ENCODE data around the gene FGG.
"Not testable (repeated sequence)": the region's sequence is repeated elsewhere in the genome, so short reads cannot be mapped to it uniquely, and the experiment has no call there.

FGG gene

DNA sequence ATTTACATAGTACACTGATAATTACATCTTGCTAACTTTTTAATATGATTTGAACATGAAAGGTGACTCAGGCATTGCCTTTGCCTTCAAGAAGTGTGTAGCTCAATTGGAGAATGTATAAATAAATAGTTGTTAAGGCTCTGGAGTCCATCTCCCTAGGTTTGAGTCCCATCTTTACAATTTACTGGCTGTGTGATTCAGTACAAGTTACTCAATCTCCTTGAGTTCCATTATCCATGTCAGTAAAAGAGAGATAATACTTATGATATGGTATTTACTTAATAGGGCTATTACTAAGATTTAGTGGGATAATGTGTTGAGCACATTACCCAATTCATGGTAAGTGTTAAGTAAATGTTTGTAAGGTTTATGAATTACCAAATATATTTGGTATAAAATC, 1.9 kb upstream of the FGG start:
- in situ Hi-C loops (cut with HindIII; ENCODE audit: low sequenced_read_pairs), result loop anchor here (5.0 kb wide), 1 partner anchor 103 kb away; no protein-coding TSS in a partner anchor

DNA sequence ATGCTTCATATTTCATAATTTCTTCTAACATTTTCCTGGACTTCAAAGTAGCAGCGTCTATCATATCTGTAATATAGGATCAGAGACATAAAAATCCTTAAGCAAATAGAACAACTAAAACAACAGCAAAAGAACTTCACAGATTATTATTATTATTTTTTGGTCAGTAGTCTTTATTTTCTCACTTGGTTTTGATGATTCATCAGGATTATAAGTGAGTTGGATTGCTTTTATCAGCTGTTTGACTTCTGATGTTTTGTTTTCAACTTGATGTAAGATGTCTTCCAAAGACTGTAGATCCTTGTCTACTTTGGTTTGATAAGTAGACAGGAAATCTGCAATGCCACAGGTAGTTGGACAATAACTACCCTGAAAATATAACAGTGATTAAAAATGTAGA, 623 bp downstream of the FGG start:
- in situ Hi-C loops (cut with HindIII; ENCODE audit: low sequenced_read_pairs), result loop anchor here (5.0 kb wide), 1 partner anchor 105 kb away; no protein-coding TSS in a partner anchor

DNA sequence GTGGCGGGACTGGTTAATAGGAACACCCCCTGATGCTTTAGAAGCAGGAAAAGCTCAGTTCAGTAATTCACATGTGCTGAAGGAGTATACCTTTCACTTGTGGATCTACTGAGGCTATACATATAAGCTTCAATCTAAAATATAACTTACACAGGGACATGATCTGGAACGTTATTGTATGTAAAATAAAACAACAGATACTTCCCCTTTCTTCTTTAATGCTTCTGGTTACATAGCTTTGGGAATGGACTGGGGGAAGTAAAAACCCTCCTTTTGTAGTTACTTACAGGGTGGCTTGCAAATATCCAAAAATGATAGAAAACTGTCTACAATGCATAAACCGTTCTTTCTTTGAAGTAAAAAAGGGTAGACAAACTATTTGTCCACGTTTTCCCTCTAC, 1.9 kb downstream of the FGG start:
- in situ Hi-C loops (cut with HindIII; ENCODE audit: low sequenced_read_pairs), result loop anchor here (5.0 kb wide), 1 partner anchor 107 kb away; no protein-coding TSS in a partner anchor

DNA sequence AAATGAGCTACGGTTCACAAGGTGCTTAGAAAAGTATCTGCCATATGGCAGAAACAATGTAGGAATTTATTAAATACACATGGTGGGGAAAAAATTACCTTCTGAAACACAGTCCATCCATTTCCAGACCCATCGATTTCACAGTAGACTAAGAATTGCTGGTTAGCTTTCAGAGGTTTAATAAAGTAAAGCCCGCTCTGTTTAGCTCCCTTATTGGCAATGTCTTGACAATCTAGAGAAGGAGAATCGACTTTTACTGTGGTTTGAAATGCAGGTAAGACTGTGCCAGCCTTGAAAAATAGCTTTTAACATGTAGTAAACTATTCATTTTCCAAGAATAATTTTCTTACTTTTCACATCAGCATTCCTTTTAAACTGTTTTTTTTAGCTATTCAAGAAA, 2.9 kb downstream of the FGG start:
- in situ Hi-C loops (cut with HindIII; ENCODE audit: low sequenced_read_pairs), result no loop called here

DNA sequence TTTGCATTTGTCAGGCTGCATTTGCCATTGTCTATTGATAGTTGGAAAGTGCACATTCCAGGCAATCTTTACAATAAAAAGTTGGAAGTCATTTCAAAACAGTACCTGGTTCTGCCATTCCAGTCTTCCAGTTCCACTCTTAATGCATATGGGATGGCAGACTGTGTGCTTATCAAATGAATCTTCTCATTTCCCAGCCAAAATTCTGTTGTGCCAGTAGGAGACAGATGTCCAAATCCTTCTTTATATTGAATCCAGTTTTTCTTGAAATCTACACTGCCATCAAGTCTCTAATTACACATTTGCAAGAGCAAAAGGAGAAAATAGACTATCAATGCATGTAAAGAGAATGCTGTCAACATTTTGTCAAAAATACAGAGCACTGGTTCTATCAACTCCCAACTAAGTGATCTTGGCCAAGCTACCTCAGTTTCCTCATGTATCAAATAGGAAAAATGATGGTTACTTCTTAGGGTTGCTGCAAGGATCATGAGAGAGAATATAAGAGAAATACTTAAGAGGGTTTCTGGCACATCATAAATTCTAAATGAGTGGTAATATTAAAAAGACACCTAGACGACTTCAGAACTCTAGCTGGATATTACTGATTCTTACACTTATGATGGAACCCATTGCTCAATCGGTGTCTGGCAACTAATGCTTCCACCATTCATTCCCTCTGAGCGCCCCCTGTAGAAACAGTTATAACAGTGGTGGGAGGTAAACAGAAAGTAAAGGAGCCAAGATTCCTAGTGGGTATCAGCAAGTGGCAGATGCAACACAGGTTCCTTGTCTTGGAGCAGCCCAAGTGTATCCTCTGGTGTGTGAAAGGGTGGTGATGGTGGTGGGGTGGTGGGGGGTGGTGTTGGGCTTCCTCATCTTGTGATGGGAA, 3.8 kb downstream of the FGG start:
- in situ Hi-C loops (cut with HindIII; ENCODE audit: low sequenced_read_pairs), result no loop called here

DNA sequence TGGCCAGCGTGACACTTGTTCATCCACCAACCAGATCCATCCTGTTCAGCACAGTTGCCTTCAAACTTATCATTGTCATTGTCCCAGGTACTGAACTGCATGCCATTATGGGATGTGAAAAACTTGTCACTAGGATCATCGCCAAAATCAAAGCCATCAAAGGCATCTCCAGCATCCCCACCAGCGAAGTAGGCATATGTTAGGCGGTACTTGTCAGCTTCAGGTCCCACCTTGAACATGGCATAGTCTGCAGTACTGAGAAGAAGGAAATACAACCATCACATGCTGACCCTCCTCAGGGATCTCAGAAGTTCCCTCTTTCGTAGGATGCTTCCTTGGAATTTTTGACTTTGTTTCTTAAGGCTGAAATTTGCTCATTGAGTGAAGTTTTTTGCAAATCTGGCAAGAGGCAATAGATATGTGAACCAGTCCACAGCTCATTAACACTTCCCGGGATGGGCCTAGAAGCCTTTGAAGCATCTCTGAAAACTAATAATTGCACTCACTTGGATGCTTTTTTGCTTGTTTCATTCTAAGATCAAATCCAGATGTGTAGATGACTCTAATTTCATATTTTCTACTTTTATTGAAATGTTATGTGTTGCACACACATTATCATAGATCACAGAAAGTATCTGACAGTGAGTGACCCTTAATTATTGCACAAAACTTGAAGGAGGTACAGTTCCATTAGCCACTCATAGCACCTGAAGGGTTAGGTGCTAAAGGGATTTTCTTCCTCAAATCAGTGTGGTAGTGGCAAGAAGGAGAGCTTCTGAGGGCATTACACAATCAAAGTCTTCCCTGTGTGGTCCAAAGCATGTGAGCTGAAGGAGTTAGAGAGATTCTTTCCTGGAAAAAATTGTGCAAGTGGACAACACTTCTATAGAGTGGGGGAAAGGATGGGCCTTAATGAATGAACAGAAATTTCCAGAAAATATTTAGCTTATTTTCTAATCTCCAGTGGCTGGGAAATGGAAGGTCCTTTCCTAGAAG, 5.4 kb downstream of the FGG start:
- in situ Hi-C loops (cut with HindIII; ENCODE audit: low sequenced_read_pairs), result no loop called here

DNA sequence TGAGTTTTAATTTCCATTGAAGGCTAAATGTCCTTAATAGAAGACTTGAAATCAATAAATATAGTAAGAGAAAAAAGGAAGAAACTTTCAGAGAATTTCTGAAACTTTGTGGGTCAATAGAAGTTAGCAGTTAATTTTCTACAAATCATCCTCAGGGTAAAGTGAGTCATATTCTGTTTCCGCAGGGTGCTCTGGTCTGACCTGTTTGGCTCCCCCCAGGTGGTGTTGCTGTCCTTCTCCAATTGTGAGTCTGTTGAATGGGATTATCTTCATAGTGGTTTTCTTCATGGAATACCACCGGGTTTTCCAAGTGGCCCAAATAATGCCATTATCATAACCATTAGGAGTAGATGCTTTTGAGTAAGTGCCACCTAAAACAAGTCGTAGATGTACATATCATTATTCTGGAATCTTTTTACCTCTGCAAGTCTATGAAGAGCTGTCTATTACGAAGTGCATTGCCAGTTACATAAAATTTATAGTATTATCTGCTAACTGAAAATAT, 7.7 kb downstream of the FGG start:
- in situ Hi-C loops (cut with HindIII; ENCODE audit: low sequenced_read_pairs), result loop anchor here (5.0 kb wide), 1 partner anchor 37 kb away; no protein-coding TSS in a partner anchor

DNA sequence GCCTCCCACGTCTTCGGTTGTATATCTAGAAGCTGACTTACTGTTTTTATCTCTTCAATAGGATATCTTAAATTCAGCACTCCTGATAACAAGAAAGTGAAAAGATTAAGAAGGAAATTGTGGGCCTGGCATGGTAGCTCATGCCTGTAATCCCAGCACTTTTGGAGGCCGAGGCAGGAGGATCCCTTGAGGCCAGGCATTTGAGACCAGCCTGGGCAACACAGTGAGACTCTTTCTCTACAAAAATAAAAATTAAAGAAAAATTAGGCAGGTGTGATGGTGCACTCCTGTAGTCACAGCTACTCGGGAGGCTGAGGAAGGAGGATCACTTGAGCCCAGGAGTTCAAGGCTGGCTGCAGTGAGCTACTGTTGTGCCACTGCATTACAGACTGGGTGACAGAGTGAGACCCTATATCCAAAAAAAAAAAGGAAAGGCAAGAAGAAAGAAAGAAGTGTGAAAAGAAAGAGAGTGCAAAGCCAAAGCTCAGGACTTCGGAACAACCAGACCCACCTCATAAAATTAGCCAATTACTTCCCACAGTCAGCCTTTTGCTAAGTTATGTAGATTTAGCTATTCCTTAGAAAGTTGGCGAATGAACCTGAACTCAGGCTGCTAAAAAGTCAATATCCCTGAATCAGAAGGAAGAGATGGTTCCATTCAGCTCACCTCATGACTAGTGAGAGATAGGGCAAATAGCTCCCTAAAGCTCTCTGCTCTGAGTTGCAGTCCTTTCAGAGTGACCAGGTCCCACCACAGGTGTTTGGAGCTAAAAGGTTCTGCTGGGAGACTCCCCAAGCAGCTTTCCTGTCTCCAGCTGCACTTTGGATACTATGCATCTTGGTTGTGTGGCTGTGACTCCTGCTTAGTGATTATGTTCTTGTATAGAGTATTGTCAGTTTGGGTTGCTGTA, 9.2 kb downstream of the FGG start:
- in situ Hi-C loops (cut with HindIII; ENCODE audit: low sequenced_read_pairs), result loop anchor here (5.0 kb wide), 1 partner anchor 36 kb away; no protein-coding TSS in a partner anchor

DNA sequence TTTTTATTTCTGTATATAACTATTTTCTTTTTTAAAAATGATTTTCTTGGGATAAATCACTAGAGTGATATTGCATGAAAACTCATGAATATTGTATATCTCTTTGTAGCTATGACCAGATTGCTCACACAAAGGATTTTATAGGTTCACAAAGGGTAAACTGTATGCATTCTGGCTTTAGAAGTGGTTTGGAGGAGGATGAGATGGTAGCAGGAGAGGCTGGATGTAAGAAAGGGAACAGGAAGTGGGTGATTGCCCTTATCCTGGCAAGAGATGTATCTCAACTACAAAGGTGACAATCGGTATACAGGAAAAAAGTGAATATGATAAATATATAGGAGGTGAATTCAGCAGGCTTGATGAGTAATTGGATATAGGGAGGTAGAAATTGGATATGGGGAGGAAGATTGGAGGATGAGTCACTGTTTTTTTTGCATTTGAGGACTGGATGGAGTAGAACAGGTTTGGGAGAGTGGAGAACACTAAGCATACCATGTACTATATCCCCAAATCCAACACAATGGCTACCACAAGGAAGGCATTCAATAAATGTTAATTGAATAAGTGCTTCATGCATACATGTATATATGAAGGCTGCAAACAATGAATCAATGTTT, 9.9 kb downstream of the FGG start:
- in situ Hi-C loops (cut with HindIII; ENCODE audit: low sequenced_read_pairs), result loop anchor here (5.0 kb wide), 1 partner anchor 35 kb away; no protein-coding TSS in a partner anchor

DNA sequence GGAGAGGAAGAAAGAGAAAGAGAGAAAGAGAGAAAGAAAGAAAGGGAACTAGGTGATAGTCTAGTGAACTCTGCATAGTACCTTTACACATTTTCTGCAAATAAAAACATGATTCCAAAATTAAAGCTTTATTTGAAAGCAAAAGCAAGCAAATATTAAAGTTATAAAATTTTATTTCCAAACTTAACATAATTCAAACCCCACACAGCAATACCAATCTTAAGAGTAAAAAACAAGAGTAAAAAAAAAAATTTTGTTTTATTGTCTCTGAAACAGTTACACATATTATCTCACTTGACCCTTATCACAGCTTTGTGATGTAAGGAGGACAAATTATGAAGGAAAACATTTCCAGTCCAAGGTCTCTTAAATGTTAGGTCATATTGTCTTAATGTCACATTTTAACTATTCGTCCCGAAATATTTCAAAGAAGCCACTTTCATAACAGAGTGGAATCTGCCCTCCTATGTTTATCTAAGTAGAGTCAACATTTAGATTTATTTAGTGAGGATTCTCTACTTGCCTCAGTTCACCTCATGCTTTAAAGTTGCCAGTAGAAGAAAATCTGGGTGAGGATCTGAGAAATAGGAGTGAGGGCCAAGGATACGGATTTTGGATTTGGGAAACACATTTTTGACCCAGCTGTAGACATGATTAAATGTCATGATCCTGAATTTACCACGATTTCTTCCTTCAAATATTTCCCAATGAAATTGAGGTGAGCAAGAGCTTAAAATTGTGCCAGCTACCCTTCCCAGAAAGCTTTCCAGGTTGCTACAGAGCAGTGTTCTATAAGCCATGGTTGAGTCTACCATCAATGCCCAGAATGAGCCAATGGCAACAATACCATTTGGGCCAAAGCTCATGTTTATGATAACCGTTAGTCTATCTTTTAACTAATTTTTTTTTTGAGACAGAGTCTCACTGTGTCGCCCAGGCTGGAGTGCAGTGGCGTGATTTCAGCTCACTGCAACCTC, 14.4 kb downstream of the FGG start:
- in situ Hi-C loops (cut with HindIII; ENCODE audit: low sequenced_read_pairs), result no loop called here

DNA sequence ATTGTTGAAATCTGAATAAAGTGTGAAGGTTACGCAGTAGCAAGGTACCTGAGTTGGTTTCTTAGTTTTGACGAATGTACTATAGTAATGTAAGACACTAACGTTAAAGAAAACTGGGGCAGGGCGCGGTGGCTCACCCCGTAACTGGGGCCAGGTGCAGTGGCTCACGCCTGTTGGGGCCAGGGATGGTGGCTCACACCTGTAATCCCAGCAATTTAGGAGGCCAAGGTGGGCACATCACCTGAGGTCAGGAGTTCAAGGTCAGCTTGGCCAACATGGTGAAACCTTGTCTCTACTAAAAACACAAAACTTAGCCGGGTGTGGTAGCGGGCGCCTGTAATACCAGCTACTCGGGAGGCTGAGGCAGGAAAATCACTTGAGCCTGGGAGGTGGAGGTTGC, 15.2 kb downstream of the FGG start:
- in situ Hi-C loops (cut with HindIII; ENCODE audit: low sequenced_read_pairs), result not testable (repeated sequence)

DNA sequence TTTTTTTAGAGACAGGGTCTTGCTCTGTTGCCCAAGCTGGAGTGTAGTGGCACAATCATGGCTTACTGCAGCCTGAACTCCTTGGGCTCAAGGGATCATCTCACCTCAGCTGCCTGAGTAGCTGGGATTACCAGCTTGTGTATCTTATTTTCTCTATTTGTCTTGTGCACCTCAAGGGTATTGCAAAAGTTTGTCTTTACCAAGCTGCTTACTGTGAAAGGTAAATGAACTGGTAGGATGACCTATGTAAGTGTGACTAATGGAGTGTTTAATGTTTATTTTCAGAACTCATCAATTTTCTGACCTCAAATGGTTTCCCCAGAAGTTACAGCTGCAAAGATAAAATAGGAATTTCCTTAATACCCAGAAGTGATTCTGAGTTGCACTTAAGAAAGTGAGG, 16.6 kb downstream of the FGG start:
- in situ Hi-C loops (cut with HindIII; ENCODE audit: low sequenced_read_pairs), result no loop called here

DNA sequence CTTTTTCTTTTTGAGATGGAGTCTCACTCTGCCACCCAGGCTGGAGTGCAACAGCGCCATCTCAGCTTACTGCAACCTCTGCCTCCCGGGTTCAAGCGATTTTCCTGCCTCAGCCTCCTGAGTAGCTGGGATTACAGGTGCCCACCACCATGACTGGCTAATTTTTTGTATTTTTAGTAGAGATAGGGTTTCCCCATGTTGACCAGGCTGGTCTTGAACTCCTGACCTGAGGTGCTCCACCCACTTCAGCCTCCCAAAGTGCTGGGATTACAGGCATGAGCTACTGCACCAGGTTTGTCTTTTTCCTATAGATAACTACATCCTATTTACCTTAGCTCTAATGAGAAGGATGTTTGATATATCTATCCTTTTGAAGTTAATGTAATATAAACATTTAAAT, 18.1 kb downstream of the FGG start:
- in situ Hi-C loops (cut with HindIII; ENCODE audit: low sequenced_read_pairs), result not testable (repeated sequence)

DNA sequence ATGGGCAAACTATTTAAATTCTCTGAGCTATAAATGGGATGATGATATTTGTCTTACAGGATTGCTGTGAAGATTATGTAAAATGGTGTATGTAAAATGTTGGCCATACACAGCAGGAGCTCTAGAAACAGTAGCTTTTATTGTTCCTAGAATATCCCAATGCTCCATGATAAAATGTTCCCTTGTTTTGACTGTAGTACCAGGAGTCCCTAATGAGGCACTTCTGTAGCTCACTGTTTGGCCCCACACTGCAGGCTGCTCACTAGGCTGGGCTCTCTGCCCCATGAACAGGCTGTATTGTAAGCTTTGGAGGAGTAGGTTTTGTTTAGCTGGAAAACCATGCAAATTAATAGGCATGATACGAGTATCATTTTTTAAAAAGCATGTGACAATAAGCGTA, 18.6 kb downstream of the FGG start:
- in situ Hi-C loops (cut with HindIII; ENCODE audit: low sequenced_read_pairs), result no loop called here

DNA sequence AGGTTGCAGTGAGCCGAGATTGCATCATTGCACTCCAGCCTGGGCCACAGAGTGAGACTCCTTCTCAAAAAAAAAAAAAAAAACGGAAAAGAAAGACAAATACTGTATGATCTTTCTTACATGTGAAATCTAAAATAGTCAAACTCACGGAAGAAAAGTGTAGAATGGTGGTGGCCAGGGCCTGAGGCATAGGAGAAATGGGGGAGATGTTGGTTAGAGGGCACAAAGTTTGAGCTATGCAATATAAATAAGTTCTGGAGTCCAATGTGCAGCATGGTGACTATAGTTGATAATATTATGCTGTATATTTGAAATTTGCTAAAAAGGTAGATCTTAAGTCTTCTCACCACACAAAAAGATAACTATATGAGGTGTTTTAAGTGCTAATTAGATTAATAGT, 20.6 kb downstream of the FGG start:
- in situ Hi-C loops (cut with HindIII; ENCODE audit: low sequenced_read_pairs), result no loop called here

DNA sequence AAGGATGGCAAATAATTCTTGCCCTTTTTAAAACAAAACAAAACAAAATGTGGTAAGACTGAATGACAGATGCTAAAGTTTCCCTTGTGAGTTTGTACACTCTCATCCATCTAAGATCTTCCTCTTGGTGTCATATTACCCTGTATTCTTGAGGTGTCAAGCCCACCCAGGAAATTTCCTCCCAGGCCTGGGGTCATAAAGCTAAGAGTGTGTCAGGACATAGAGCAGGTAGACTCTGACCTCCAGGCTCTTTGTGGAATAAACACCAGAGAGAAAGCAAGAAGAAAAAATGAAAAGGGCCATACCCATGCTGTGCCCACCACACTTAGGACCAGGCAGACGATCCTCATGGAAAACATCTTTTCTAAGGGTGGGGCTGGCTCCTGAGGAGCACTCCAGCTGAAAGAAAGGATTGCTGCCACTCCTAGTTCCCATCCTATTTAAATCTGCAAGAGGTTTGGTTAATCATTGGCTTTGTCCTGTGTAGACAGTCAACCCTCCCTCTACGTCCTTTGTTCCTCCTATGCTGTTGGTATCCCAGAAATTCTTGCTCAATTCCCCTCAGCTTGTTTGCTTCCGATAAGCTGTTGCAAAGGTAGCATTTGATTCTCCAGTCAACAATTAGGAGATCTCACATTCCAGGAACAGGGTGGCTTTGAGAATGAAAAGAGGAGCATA, 22.0 kb downstream of the FGG start, which contains the start of gene FGA:
FGA (minus strand) TSS at position 414 of the 678 bp plus-strand sequence; CDS start at position 359, 55 bp downstream.
- in situ Hi-C loops (cut with HindIII; ENCODE audit: low sequenced_read_pairs), result no loop called here

DNA sequence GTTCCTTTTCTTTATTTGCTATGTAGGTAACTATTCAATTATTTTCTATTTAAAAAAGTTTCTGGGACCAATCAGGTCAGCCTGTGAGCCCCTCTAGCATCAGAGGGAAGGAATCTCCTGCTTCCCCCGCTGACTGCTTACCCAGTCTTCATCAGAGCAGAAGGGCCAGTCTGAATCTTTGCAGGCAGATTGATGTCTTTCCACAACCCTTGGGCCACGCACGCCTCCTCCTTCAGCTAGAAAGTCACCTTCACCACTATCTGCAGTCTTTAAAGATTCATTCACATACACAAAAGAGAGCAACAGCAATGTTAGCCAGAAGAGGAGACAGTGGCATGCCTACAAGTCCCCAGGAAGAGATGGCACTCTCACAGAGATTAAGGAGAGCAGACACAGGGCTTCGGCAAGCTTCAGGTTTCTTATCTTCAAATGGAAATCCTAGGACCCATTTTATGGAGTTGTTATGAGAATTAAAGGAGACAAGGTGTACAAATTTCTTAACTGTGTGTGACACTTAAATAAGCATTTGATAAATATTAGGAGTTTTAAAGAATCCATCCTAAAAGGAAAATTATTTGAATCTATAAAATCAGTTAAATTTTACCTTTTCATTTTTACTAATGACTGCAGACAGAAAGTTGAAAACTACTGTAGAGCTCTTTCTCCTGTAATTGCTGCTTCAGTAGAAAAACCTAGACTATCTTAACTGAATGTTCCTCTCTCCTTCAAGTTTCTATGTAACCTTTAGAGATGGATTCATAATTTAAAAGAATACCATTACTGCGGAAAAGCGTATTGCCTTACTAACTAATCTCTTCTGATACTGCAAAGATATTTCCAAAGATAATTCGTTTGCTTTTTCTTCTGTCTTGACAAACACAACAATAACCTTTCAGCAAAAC, 22.9 kb downstream of the FGG start:
- in situ Hi-C loops (cut with HindIII; ENCODE audit: low sequenced_read_pairs), result no loop called here
